A673 (cell line): Measurements from ENCODE around the gene SV2C. TPM values are rescaled to one million over a fixed set of nuclear protein-coding genes. Genes with fewer than 3 reads are reported as not detected.
A peak's percentile ranks its signal among the peaks of the same experiment; 100 is the strongest.

Source experiments
- BruUV-seq: library from RNA; stranded (reverse); fragments of 400-500 nt; replicated peaks from 2 replicates; lab custom pipeline; 2021; lab: Mats Ljungman, UMichigan
- CTCF ChIA-PET: fragments of 300-600 bp; sonication (Branson Sonifier 250); formaldehyde crosslinking; loops from one replicate; lab custom pipeline; 2022; ENCODE audit warnings: antibody characterized with exemption; lab: Charles Lee
- POLR2A ChIA-PET: fragments of 300-600 bp; sonication (Branson Sonifier 250); formaldehyde crosslinking; loops from one replicate; lab custom pipeline; 2022; ENCODE audit warnings: antibody characterized with exemption; ENCODE audit not compliant: low non-redundant PET; lab: Charles Lee
- DNase-seq: peaks from one replicate; pipeline ENCODE4 v3.0.0-alpha.2; 2015; ENCODE audit warnings: low spot score
- H3K27ac ChIP-seq: fragments of 200-600 bp; sonication (generic); 2 replicates; pipeline ENCODE4 v1.5.1; 2016; ENCODE audit warnings: mixed run types, low read depth, mild to moderate bottlenecking, mixed read lengths, antibody characterized with exemption, low read length; ENCODE audit not compliant: poor library complexity, severe bottlenecking
- H3K27me3 ChIP-seq: fragments of 200-600 bp; sonication (generic); replicated peaks from 2 replicates; pipeline ENCODE4 v1.6.1; 2017; ENCODE audit warnings: mixed run types, low read depth, mild to moderate bottlenecking, mixed read lengths, antibody characterized with exemption, low read length; ENCODE audit not compliant: insufficient read depth, poor library complexity
- H3K36me3 ChIP-seq: fragments of 200-600 bp; sonication (generic); 2 replicates; pipeline ENCODE4 v1.6.1; 2016; ENCODE audit warnings: mixed run types, mild to moderate bottlenecking, mixed read lengths, antibody characterized with exemption, low read length; ENCODE audit not compliant: insufficient read depth, poor library complexity, severe bottlenecking
- H3K4me1 ChIP-seq: fragments of 200-600 bp; sonication (generic); 2 replicates; pipeline ENCODE4 v1.6.1; 2017; ENCODE audit warnings: mixed run types, mild to moderate bottlenecking, mixed read lengths, antibody characterized with exemption, low read length; ENCODE audit not compliant: insufficient read depth, poor library complexity, severe bottlenecking
- H3K4me3 ChIP-seq: fragments of 200-600 bp; sonication (generic); 2 replicates; pipeline ENCODE4 v1.5.1; 2016; ENCODE audit warnings: low read depth, mixed run types, mild to moderate bottlenecking, mixed read lengths, low read length; ENCODE audit not compliant: poor library complexity, severe bottlenecking
- H3K9me3 ChIP-seq: fragments of 200-600 bp; sonication (generic); 2 replicates; pipeline ENCODE4 v1.6.1; 2016; ENCODE audit warnings: mixed run types, low read depth, mild to moderate bottlenecking, mixed read lengths, antibody characterized with exemption, low read length; ENCODE audit not compliant: poor library complexity, severe bottlenecking
- EZH2 ChIP-seq: fragments of 200-600 bp; sonication (generic); IDR thresholded peaks from 2 replicates; pipeline ENCODE4 v1.6.1; 2017; ENCODE audit warnings: borderline replicate concordance, low read depth, mild to moderate bottlenecking, mixed read lengths, antibody characterized with exemption, low read length; ENCODE audit not compliant: poor library complexity, severe bottlenecking
- intact Hi-C: fragments of 100-400 bp; cut with micrococcal nuclease; formaldehyde crosslinking; loops from one replicate; pipeline ENCODE4 v1.10.0; 2022; ENCODE audit not compliant: unreplicated experiment
- total RNA-seq: library from RNA; stranded (reverse); gene quantifications from 2 replicates; pipeline ENCODE4 v1.2.3, GENCODE V29; 2021
- TF ChIP-seq, protein P1 (sequence below): fragments of 300-800, 200-600 bp; sonication (generic); conservative IDR thresholded peaks from 2 replicates; pipeline ENCODE4 v1.5.1; 2017; ENCODE audit warnings: low read depth, mild to moderate bottlenecking, antibody characterized with exemption, low read length, moderate library complexity, mixed read lengths

The SV2C gene
- total RNA-seq, 1 experiment from 2014 or later = 3.1 TPM

DNA sequence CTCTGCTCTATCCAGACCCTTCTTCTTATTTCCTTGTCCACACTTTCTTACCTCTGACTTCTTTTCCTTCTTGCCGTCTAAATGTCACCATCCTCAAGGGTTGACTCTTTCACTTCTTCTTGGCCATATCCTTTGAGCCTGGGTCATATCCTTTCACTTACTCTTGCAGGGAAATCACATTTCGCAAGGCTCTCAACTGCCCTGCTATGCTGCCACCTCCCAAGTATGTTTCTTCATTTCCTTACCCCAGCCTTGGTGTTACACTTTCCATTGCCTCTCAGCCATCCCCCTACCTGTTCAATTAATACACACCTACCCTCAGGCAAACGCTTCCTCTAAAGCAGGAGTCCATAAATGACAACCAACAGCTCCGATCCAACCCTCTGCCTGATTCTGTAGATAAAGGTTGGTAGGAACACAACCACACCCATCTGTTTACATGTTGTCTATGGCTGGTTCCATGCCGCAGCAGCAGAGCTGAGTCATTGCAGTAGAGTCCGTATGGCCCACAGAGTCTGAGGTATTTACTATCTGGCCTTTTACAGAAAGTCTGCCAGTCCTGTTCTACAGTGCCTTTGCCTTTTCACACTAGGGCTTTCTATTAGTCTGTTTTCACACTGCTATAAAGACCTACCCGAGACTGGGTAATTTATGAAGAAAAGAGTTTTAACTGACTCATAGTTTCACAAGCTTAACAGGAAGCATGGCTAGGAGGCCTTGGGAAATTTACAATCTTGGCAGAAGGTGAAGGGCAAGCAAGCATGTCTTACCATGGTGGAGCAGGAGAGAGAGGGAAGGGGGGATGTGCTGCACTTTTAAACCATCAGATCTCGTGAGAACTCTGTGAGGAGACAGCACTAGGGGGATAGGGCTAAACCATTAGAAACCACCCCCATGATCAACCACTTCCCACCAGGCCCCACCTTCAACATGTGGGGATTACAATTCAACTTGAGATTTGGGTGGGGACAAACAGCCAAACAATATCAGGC lies 97.9 kb downstream of the SV2C start:
- Histone ChIP-seq H3K27ac (no peak overlapping the region), H3K4me3 (no peak overlapping the region), H3K9me3 (no peaks in the 10 kb centered on the region), H3K27me3 (no peaks in the 10 kb centered on the region), H3K4me1 (no peaks in the 10 kb centered on the region), H3K36me3 (no peaks in the 10 kb centered on the region)
- ChIA-PET CTCF (no interaction called here), POLR2A (interaction anchor here (0.7 kb wide), 1 partner anchor 176 kb away, joined by 4 read pairs; no protein-coding TSS in a partner anchor)
- TF ChIP-seq EZH2 = no peak
- TF ChIP-seq, protein P1, sequence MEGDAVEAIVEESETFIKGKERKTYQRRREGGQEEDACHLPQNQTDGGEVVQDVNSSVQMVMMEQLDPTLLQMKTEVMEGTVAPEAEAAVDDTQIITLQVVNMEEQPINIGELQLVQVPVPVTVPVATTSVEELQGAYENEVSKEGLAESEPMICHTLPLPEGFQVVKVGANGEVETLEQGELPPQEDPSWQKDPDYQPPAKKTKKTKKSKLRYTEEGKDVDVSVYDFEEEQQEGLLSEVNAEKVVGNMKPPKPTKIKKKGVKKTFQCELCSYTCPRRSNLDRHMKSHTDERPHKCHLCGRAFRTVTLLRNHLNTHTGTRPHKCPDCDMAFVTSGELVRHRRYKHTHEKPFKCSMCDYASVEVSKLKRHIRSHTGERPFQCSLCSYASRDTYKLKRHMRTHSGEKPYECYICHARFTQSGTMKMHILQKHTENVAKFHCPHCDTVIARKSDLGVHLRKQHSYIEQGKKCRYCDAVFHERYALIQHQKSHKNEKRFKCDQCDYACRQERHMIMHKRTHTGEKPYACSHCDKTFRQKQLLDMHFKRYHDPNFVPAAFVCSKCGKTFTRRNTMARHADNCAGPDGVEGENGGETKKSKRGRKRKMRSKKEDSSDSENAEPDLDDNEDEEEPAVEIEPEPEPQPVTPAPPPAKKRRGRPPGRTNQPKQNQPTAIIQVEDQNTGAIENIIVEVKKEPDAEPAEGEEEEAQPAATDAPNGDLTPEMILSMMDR = no peak
- intact Hi-C loops = no loop called here
- DNase-seq = peak; percentile 31
- no TSS peak for BruUV-seq

DNA sequence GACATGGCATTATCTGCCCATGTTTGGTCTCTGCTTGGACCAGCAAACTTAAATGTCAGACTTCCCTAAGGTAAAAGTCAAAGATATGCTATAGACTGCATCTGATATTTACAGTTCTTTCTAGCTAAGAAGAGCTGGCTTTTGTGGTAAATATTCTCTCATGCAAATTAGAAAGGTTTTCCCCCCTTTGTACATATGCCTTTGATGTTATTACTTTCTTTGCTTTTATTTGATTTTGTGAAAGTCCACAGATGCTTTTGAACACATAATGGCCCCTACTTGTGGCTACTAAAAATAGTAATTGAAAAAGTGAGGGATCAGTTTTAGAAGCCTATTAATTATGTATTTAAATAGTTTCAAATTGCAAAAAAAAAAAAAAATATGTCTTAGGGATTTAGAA lies 104.2 kb downstream of the SV2C start:
- CTCF ChIA-PET = no interaction called here
- no peak for DNase-seq

DNA sequence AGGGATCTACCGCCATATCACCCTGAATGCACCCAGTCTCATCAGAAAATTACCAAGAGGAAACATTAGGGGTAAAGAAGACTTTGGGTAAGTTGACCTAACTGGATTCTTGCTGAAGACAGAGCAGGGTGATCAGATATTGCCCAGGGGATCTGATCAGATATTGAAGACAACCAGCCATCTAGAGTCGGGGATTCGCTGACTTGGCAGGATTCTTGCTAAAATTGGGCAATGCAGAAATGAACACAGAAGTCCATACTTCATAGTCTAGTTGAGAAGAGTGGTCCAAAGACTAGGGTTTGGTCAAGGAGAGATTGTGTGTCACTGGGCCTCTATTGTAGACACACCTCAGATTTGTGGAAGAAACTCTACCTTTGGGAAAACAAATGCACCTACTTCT lies 107.2 kb downstream of the SV2C start:
- BruUV-seq = no TSS peak
- ChIA-PET CTCF (no interaction called here), POLR2A (interaction anchor here (0.6 kb wide), 1 partner anchor 986 kb away, joined by 3 read pairs; no protein-coding TSS in a partner anchor)
- no peak overlapping the region for H3K27ac ChIP-seq
- no peaks in the 10 kb centered on the region for H3K4me1 ChIP-seq
- H3K4me3 ChIP-seq = no peak overlapping the region
- intact Hi-C loops = no loop called here
- H3K36me3 ChIP-seq = no peaks in the 10 kb centered on the region
- no peak for DNase-seq
- H3K9me3 ChIP-seq = no peaks in the 10 kb centered on the region
- H3K27me3 ChIP-seq = no peaks in the 10 kb centered on the region
- TF ChIP-seq, protein P1 = no peak
- TF ChIP-seq EZH2 = no peak

More for the DNA sequence above, 104.2 kb downstream of the SV2C start:
- Histone ChIP-seq H3K4me3 (no peak overlapping the region), H3K4me1 (no peaks in the 10 kb centered on the region), H3K36me3 (no peaks in the 10 kb centered on the region), H3K9me3 (no peaks in the 10 kb centered on the region), H3K27me3 (no peaks in the 10 kb centered on the region), H3K27ac (no peak overlapping the region)
- TF ChIP-seq, protein P1 = no peak
- TF ChIP-seq EZH2 = no peak
- POLR2A ChIA-PET = no interaction called here
- intact Hi-C loops = no loop called here
- no TSS peak for BruUV-seq
